AG08395 (cell line): ENCODE measurements around the gene DIP2C.
"Not testable (repeated sequence)": the region's sequence is repeated elsewhere in the genome, so short reads cannot be mapped to it uniquely, and the experiment has no call there.

ENCODE experiments used
- DNase-seq: peaks from one replicate; pipeline ENCODE4 v3.0.0; 2012; ENCODE audit warnings: mixed read lengths, low spot score

DIP2C gene

DNA sequence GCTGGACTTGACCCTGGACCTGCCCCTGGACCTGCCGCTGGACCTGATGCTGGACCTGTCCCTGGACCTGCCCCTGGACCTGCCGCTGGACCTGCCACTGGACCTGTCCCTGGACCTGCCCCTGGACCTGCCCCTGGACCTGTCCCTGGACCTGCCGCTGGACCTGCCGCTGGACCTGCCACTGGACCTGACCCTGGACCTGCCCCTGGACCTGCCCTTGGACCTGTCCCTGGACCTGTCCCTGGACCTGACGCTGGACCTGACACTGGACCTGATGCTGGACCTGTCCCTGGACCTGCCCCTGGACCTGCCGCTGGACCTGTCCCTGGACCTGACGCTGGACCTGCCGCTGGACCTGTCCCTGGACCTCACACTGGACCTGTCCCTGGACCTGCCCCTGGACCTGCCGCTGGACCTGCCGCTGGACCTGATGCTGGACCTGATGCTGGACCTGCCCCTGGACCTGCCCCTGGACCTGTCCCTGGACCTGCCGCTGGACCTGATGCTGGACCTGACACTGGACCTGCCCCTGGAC, 31.6 kb downstream of the DIP2C start:
- not testable (repeated sequence) for DNase-seq

DNA sequence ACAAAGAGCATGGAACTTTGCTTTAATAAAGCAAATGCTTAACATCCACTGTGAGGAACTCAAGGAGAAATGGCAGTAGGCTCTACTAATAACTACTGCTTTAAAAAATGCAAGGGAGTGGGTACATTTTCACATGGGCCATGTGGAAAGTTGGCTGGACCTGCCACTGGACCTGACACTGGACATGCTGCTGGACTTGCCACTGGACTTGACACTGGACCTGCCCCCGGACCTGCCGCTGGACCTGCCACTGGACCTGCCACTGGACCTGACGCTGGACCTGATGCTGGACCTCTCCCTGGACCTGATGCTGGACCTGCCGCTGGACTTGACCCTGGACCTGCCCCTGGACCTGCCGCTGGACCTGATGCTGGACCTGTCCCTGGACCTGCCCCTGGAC, 32.6 kb downstream of the DIP2C start:
- no peak for DNase-seq

DNA sequence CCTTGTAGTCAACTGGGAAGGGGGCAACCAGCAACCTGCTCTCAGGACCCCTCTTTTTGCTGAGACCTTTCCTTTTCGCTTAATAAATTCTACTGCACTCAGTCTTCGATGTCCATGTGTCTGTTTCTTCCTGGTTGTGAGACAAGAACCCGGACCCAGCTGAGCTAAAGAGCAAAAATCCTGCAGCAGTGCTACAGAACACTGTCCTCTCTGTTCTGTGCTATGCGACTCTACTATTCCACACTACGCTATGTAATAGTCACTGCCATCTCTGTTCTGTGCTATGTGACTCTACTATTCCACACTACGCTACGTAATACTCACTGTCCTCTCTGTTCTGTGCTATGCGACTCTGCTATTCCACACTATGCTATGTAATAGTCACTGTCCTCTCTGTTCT, 34.3 kb downstream of the DIP2C start:
- DNase-seq: no peak

DNA sequence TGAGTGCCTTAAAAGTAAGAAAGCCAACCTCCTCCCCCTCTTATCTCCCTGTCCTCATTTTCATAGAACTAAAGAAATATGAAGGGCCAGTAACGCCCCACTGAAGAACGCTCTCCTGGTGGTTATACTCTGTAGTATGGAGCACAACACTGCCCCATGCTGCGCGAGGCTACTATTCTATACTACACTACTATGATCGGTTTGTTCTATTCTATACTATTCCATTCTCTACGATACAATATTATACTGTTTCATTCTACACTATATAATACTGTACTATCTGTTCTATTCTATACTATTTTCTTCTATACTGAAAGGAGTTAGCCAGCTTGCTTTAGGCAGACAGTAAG, 34.8 kb downstream of the DIP2C start:
- no peak for DNase-seq

DNA sequence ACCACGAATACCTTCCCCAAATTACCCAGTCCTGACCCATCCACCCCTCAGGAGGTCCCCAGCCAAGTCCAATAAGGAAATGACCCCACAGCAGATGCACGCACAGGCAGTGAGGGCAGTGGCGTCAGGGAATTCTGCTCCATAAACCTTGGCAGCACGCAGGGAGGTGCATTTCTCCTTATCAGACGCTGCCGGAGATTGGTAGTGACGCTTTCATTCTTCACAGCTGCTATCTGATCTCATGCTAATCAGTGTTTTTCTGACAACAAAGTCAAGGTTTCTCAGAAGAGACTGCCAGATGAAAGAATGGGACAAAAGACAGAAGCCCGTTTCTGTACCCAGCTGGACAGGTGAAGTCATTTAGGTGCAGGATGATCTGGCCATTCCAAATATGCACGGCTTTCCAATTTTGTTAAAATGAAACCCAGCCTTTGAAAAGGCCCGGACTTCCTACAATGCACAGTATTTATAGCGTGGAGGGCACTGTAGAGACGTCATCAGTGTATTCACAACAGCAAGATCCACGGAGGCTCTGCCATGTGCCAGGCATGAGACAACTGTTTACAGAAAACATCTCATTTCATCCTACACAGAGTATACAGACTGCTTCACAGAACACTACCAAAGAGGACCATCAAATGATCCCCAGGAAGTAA, 35.3 kb downstream of the DIP2C start:
- DNase-seq: no peak

DNA sequence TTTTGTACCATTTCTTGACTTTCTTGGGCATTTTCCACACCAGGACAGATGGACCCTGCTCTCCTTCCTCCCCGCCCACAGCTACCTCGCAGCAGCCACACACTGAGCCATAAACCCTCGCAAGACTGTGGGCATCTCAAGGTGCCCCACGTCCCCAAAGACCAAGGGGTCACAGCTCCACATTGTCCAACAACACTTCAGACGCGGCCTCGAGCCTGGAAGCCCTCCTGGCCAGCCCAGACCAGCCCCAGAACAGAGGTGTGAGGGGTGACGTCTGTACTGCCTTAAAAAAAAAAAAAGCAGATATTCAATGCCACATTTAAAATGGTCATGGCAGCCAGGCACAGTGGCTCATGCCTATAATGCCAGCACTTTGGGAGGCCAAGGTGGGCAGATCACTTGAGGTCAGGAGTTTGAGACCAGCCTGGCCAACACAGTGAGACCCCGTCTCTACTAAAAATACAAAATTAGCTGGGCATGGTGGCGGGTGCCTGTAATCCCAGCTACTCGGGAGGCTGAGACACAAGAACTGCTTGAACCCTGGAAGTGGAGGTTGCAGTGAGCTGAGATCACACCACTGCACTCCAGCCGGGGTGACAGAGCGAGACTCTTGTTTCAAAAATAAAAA, 36.5 kb downstream of the DIP2C start:
- not testable (repeated sequence) for DNase-seq

DNA sequence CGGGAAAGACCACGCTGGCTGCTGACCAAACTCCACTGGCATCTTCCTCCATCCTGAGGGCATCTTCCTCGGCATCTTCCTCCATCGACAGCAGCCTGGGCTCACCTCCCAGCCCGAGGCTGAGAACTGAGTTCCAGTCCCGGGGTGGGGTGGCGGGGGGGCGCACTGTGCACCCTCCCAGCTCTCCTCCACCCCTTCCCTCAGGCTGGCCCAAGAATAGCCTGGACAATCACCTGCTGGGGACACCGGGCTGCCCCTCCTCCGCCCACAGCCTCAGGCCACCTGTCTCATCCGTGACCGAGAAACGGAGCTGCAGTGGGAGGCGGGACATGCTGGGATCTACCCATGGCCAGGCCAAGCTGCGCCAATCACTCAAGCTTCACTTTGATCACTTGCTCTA, 37.2 kb downstream of the DIP2C start:
- no peak for DNase-seq

DNA sequence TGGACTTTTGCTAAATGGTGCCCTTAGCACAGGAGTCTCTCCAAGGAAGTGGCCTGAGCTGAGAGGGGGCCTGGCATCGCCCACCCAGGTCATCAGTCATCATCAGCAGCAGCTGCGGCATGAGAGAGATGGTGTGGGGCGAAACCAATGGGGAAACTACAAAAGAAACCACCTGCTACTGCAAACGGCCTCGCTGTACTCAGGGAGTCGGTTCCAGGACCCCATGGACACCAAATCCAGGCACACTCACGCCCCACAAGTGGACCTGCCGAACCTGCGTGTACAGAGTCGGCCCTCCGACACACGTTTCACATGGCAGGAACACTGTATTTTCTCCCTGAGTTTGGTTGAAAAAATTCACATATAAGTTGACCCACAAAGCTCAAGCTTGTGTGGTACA, 37.8 kb downstream of the DIP2C start:
- DNase-seq: no peak

DNA sequence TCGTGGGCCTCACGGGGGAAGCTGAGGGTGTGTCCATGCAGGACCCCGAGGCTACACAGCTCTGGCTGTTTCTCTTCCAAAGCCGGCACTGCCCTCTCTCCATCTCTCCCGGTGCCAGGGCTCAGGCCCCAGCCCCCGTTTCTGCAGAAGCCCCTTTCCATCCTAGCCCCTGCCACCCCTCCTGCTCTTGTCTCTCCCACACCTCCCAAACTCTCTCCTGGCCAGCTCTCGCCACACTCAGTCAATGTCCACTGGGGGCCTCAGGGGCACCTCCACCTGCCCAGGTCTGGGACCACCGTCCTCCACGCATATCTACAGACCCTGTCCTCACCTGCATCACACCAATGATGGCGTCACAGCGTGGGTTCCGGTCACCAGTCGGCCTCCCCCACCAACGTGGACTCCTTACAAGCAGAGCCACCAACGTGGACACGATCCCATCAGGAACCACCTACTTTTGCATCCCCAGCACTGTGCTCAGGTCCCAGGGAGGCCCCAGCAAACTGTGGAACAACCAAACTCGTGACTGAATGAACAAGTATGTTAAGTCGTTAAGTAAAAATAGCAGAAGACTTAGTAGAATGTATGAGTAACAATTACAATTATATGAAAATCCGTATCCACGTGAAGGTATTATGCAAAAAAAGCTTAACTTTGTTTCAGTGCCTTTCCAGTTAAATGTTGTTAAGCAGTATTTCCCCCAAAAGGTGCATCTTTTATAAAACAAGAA, 38.4 kb downstream of the DIP2C start:
- no peak for DNase-seq

DNA sequence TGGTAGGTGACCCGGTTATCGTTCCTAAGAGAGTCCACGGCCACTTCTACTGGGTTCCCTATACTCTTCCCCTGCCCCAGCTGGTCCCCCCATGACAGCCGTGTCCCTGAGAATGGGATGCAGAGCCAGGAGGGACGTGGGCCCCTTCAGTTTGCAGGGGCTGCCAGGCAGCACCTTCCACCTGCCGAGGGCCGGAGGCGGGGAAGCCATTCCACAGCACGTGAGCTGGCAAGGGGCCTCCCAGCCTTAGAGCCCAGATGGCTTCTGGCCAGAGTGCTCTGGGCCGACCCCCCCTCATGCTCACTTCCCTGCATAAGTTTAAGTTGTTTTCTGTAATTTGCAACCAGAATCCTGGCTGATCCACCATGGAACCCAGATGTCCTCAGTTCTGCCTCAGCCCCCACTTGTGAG, 39.0 kb downstream of the DIP2C start:
- DNase-seq: no peak

DNA sequence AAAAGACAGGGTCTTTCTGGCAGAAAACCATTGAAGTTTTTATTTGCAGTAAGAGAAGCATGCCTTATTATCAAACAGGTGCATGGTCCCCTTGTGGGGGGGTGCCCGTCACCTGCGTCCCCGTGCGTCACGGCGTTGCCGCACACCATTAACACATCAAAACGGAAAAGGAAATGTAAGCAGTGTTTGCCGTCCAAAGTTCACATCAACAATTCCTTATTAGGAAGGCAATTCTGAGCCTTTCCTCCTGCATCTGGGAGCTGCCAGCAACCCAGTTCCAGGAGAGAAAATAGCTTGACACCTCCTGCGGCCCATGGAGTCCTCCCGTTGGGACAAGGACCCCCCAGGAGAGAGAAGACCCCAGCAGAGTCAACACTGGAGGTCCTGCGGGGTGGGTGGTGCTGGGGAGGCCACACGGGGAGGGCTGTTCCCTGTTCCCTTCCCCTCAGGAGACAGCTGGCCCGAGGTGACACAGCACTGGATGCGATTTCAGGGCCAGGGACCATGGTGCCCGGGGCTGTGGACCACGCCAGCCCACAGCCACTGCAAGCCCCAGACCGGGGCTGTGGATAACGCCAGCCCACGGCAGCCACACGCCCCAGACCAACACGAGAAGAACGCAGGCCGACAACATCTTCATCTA, 39.5 kb downstream of the DIP2C start:
- no peak for DNase-seq

DNA sequence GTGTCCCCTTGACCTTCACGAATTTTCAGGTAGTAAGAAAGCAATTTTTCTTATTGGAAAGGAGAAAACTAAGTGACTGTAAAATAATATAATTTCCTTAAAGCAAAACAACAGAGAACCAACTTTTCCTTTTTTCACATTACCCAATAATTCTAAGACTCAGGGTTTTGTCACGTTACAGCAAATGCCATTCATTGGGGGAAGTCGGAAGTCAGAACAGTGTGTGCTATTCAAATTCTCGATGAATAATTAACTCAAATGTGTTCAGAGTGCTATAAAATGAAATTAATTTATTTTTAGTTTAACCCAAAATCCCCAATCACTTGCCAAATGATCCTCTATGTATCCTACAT, 40.0 kb downstream of the DIP2C start:
- no peak for DNase-seq

DNA sequence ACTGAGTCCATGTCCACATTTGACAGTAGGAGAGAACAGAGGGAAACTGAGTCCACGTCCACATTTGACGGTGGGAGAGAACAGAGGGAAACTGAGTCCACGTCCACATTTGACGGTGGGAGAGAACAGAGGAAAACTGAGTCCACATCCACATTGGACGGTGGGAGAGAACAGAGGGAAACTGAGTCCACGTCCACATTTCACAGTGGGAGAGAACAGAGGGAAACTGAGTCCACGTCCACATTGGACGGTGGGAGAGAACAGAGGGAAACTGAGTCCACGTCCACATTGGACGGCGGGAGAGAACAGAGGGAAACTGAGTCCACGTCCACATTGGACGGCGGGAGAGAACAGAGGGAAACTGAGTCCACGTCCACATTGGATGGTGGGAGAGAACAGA, 42.4 kb downstream of the DIP2C start:
- DNase-seq: not testable (repeated sequence)

DNA sequence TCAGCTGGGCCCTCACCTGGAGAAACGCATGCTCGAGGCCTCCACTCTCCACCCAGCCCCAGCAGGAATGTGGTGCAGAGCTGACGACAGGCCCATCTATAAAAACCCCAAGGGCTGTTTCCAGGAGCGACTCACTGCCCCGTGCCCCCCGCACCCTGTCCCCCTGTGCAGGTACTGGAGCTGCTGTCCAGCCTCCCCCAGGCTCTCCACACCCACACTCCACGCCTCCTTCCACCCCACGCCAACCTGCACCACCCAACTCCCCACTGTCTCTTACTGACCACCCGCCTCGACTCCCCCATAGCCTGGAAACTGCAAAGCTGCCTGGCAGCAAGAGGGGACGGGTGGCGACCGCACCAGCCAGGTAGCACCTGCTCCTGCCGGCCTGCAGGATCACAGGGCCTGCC, 43.3 kb downstream of the DIP2C start:
- no peak for DNase-seq

DNA sequence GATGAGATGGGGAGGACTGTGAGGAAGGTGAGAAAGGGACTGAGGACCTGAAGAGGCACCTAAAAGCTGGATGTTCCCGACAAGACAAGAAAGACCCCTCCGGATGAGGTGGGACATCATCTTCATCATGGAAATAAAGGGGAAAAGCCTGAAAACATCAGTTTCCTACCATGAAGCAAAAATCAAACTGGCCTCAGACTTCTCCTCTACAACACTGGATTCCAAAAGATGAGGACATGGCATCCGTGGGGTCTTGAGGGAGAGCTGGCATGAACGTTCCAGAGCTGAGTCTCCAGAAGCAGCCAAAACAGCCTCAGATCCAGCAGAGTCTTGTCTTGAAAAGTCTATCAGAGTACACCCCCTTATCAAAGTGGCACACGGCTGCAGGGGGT, 44.5 kb downstream of the DIP2C start:
- no peak for DNase-seq

DNA sequence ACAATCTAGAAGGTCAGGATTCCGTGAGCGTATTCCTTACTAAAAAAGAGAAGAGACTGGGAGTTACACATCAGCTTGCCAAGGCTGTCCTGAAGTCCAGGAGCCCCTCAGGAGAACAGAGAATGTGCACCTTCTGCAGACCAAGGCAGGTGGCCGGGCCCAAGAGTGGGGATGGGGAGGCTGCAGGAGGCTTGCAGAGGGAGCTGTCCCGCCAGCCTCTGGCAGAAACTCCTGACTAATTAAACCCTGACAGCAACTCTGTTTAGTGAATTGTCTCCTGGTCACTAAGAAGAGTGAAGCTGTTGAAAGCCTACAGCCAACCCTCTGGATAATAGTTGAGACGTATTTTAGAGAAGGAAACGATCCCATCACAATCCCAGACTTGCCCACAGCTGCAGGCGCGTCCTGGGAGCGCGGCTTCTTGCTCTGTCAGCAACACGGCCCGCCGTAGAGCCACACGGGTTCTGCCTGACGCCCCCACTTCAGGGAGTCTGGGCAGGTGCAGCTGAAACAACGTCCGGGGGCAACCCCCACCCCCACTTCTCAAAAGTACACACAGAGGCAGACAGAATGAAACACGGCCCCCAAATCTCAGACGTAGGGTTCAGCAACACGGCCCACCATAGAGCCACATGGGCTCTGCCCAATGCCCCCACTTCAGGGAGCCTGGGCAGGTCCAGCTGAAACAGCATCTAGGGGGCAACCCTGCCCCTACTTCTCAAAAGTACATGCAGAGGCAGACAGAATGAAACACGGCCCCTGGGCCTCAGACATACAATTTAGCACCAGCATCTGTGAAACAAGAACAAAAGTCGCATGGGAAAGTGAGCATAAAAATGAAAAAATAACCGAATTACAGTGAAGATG, 45.2 kb downstream of the DIP2C start:
- DNase-seq: no peak

DNA sequence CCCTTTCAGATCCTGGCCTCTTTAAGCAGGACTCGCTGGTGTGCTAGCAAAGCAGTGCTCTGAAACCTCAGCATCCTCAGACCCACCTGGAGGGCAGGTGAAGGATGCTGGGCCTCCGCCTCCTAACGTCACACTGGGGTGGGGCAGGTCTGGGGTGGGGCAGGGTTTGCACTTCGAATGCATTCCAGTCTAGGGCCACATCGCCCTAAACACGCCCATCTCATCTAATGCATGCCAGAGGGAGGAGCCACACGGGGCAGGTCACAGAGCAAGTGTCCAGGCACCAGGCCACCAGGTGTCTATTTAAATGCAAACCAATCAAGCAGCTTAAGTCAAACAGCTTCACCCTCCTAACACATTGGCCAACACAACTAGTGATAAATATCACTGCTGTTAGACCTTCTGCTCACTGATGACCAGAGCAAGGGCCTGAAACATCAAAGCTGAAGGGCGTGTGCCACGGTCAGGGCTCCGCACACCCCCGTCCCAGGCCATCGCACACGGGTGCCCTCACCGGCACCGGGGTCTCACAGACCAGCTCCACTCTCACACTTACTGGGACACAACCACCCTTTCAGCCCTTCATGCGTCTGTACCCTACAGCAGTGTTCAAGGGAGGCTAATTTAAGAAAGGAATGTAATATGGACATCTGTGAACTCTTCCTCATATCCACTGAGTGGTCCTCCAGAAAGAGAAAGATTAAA, 47.1 kb downstream of the DIP2C start:
- DNase-seq: no peak

DNA sequence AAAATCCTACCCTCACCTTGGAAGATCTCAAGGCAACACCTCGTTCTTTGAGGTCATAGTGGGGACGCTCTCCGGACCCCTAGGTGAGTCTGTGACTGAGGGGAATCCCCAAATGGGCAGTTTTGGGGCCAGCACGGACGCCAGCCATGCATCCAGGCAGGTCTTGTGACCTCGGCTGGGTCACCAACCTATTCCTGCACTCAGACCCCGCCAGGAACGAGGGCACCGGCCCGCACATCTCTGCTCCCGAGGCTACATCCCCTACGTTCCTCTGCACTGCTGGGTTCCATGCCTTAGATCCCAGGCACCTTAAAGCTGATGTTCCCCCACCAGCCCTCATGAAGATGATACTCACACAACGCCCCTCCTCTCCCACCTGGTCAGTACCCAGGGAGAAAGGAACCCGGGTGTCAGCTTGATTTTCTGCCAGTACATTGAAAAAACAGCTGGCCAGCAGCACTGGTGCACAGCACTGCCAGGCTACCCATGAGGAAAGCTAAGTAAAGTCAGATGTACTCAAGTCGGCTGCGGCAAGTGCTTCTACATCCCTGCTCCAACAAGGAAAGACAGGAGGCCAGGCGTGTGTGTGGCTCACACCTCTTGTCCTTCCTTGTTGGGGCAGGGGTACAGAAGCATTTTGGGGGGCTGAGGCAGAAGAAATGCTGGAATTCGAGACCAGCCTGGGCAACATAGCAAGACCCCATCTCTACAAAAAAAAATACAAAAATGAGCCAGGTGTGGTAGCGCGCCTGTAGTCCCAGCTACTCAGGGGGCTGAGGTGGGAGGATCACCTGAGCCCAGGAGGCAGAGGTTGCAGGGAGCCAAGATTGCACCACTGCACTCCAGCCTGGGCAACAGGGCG, 48.1 kb downstream of the DIP2C start:
- no peak for DNase-seq

DNA sequence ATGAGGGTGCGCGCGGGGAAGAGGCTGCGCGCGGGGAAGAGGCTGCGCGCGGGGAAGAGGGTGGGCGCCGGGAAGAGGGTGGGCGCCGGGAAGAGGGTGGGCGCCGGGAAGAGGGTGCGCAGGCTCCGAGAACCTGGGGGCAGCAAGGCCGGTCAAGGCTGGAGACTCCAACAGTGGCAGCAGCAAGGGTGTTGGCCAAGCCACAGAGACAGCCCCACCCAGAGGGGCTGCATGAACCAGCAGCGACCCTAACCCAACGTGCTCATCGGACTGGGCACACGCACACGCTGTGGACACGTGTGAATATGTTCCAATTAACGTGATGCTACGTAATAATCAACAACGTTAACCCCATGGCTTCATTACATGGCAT, 48.8 kb downstream of the DIP2C start:
- no peak for DNase-seq
